CD14-positive monocyte (primary cell): ENCODE measurements around the gene RNF10. TPM values are rescaled to one million over a fixed set of nuclear protein-coding genes. Genes with fewer than 3 reads are reported as not detected.
A peak's percentile ranks its signal among the peaks of the same experiment; 100 is the strongest.

Experiments
- DNase-seq, 3 donors: peaks; one replicate each; pipeline ENCODE4 v3.0.0-alpha.2; 2011 to 2022
- H2AFZ ChIP-seq: 2 replicates; pipeline ENCODE4 v1.6.0; 2012; ENCODE audit warnings: mild to moderate bottlenecking, low read depth, low read length, inconsistent platforms; ENCODE audit not compliant: insufficient read depth, poor library complexity, severe bottlenecking
- H3K27ac ChIP-seq, 2 donors: 1 replicate in 1 of 2; 2 replicates in 1 of 2; pipeline ENCODE4 v1.5.1; 2012 to 2013; ENCODE audit warnings: low read length in 2 of 2, control low read depth in 1 of 2, inconsistent platforms in 1 of 2, low read depth in 1 of 2, mild to moderate bottlenecking in 1 of 2
- H3K27me3 ChIP-seq, 2 donors: one replicate each; pipeline versions ENCODE4 v1.6.0 to v1.6.1; 2011 to 2013; ENCODE audit warnings: low read length in 2 of 2; ENCODE audit not compliant: control insufficient read depth in 2 of 2, insufficient read depth in 2 of 2
- H3K36me3 ChIP-seq, 2 donors: replicated peaks in 1 of 2; 1 replicate in 1 of 2; 2 replicates in 1 of 2; pipeline versions ENCODE4 v1.5.1 to v1.6.1; 2012 to 2013; ENCODE audit warnings: low read length in 2 of 2, control low read depth in 1 of 2, inconsistent platforms in 1 of 2, mild to moderate bottlenecking in 1 of 2; ENCODE audit not compliant: insufficient read depth in 2 of 2, control insufficient read depth in 1 of 2
- H3K4me1 ChIP-seq, 2 donors: 1 replicate in 1 of 2; 2 replicates in 1 of 2; pipeline versions ENCODE4 v1.5.1 to v1.6.1; 2012 to 2013; ENCODE audit warnings: low read length in 2 of 2, control low read depth in 1 of 2, inconsistent platforms in 1 of 2, mild to moderate bottlenecking in 1 of 2, moderate library complexity in 1 of 2; ENCODE audit not compliant: insufficient read depth in 2 of 2, control insufficient read depth in 1 of 2
- H3K4me2 ChIP-seq: replicated peaks from 2 replicates; pipeline ENCODE3; 2012; ENCODE audit warnings: low read length, moderate library complexity, mild to moderate bottlenecking; ENCODE audit not compliant: poor library complexity, severe bottlenecking; ENCODE audit errors: extremely low read depth
- H3K4me3 ChIP-seq, 3 experiments: fragments of 200-600 bp in 1 of 3; sonication (generic) in 1 of 3; replicated peaks in 1 of 3; 1 replicate in 2 of 3; 2 replicates in 1 of 3; pipeline ENCODE4 v1.5.1; 2011 to 2013; ENCODE audit warnings: low read length in 3 of 3, mild to moderate bottlenecking in 3 of 3, control low read depth in 2 of 3, low read depth in 2 of 3, inconsistent platforms in 1 of 3, moderate library complexity in 1 of 3
- H3K79me2 ChIP-seq: 2 replicates; pipeline ENCODE4 v1.6.0; 2012; ENCODE audit warnings: mild to moderate bottlenecking, control low read depth, inconsistent platforms, low read length, moderate library complexity; ENCODE audit not compliant: insufficient read depth
- H3K9ac ChIP-seq: 2 replicates; pipeline ENCODE4 v1.6.0; 2017; ENCODE audit warnings: low read length, mild to moderate bottlenecking; ENCODE audit not compliant: insufficient read depth, poor library complexity, severe bottlenecking
- H3K9me3 ChIP-seq, 2 donors: replicated peaks in 1 of 2; 1 replicate in 1 of 2; 2 replicates in 1 of 2; pipeline versions ENCODE4 v1.5.1 to v1.6.1; 2012 to 2013; ENCODE audit warnings: low read length in 2 of 2, control low read depth in 1 of 2; ENCODE audit not compliant: control insufficient read depth in 1 of 2, insufficient read depth in 1 of 2
- H4K20me1 ChIP-seq: 2 replicates; pipeline ENCODE4 v1.6.0; 2012; ENCODE audit warnings: mild to moderate bottlenecking, low read length, control low read depth, moderate library complexity; ENCODE audit not compliant: insufficient read depth
- H3K27ac Mint-ChIP-seq, 7 donors: one replicate each; pipeline ENCODE4 v1.8.0; 2020; ENCODE audit warnings: mild to moderate bottlenecking in 7 of 7, mixed read lengths in 7 of 7, moderate library complexity in 6 of 7, inconsistent platforms in 2 of 7
- H3K27me3 Mint-ChIP-seq, 3 donors: one replicate each; pipeline ENCODE4 v1.8.0; 2021 to 2022; ENCODE audit warnings: low read depth in 3 of 3, mild to moderate bottlenecking in 3 of 3, mixed read lengths in 3 of 3, moderate library complexity in 3 of 3, inconsistent platforms in 1 of 3
- H3K36me3 Mint-ChIP-seq, 2 donors: one replicate each; pipeline ENCODE4 v1.8.0; 2020; ENCODE audit warnings: mixed read lengths in 2 of 2, inconsistent platforms in 1 of 2, mild to moderate bottlenecking in 1 of 2
- H3K4me1 Mint-ChIP-seq: one replicate; pipeline ENCODE4 v1.8.0; 2020; ENCODE audit warnings: mild to moderate bottlenecking, mixed read lengths
- H3K4me3 Mint-ChIP-seq, 2 donors: one replicate each; pipeline ENCODE4 v1.8.0; 2020; ENCODE audit warnings: mild to moderate bottlenecking in 2 of 2, mixed read lengths in 2 of 2, moderate library complexity in 1 of 2
- H3K9me3 Mint-ChIP-seq, 7 donors: one replicate each; pipeline ENCODE4 v1.8.0; 2020 to 2022; ENCODE audit warnings: mixed read lengths in 7 of 7, mild to moderate bottlenecking in 6 of 7, moderate library complexity in 6 of 7, inconsistent platforms in 2 of 7
- WGBS: methylation state at CpG from one replicate; pipeline ENCODE4 v1.1.5; 2013; ENCODE audit warnings: missing lambda C conversion rate; ENCODE audit not compliant: insufficient coverage; 5-methylcytosine and 5-hydroxymethylcytosine counted together
- intact Hi-C, 2 donors: fragments of 100-400 bp; cut with micrococcal nuclease; formaldehyde crosslinking; loops; one replicate each; pipeline versions ENCODE4 v1.15.0 to v1.15.1; 2023
- polyA plus RNA-seq, 3 donors: library from polyadenylated mRNA; depleted of rRNA in 1 of 3; unstranded in 2 of 3; stranded (reverse) in 1 of 3; fragments of 300-500 nt in 2 of 3; fragments of >200 nt in 1 of 3; fragmentation: Illumina TruSeq in 2 of 3; gene quantifications; 1 replicate in 2 of 3; 2 replicates in 1 of 3; pipeline ENCODE4 v1.2.3, GENCODE V29; 2012 to 2021
- TF ChIP-seq, protein P1 (sequence below): fragments of 200-600 bp; IDR thresholded peaks from one replicate; pipeline ENCODE4 v1.8.0; 2022; ENCODE audit warnings: antibody characterized with exemption, mild to moderate bottlenecking

The RNF10 gene
- polyA plus RNA-seq, 3 donors = 62.4 to 178 (median 106) TPM

DNA sequence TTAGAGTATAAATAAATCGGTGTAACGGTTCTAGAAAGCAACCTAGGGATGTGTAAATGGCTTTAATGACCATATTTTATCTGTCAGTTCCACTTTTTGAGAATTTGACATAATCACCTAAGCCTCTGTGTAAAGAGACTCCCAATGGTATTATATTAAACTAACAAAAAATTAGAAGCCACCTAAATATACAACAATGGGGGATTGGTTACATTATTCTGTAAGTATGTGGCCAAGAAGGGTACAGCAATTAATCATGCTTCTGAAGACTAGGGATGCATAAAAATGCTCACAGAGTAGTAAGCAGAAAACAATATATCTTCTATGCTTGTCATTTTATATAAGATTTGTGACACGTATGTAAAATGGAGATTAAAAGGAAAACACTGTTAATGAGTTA is 10.5 kb downstream of the RNF10 start:
- Histone ChIP-seq H3K4me1 (peaks cover 21 to 22% of the 10 kb centered on the region in 2 donors), H2AFZ (no peak overlapping the region), H4K20me1 (peaks cover 100% of the 10 kb centered on the region), H3K27ac (no peak overlapping the region), H3K9ac (no peak overlapping the region), H3K9me3 (no peaks in the 10 kb centered on the region), H3K4me3 (no peak overlapping the region), H3K79me2 (peaks cover 98% of the 10 kb centered on the region), H3K27me3 (no peaks in the 10 kb centered on the region), H3K4me2 (no peak overlapping the region), H3K36me3 (peaks cover 37 to 72% of the 10 kb centered on the region in 2 donors)
- DNase-seq = no peak
- no peaks in the 10 kb centered on the region for H3K27me3 Mint-ChIP-seq
- WGBS = no CpG with 5 or more reads among the region's 3 CpGs
- H3K4me3 Mint-ChIP-seq = no peak overlapping the region
- TF ChIP-seq, protein P1, sequence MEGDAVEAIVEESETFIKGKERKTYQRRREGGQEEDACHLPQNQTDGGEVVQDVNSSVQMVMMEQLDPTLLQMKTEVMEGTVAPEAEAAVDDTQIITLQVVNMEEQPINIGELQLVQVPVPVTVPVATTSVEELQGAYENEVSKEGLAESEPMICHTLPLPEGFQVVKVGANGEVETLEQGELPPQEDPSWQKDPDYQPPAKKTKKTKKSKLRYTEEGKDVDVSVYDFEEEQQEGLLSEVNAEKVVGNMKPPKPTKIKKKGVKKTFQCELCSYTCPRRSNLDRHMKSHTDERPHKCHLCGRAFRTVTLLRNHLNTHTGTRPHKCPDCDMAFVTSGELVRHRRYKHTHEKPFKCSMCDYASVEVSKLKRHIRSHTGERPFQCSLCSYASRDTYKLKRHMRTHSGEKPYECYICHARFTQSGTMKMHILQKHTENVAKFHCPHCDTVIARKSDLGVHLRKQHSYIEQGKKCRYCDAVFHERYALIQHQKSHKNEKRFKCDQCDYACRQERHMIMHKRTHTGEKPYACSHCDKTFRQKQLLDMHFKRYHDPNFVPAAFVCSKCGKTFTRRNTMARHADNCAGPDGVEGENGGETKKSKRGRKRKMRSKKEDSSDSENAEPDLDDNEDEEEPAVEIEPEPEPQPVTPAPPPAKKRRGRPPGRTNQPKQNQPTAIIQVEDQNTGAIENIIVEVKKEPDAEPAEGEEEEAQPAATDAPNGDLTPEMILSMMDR = no peak
- H3K27ac Mint-ChIP-seq = no peak overlapping the region
- H3K4me1 Mint-ChIP-seq = peaks cover 18% of the 10 kb centered on the region
- H3K36me3 Mint-ChIP-seq = peaks cover 4 to 28% of the 10 kb centered on the region in 2 donors
- H3K9me3 Mint-ChIP-seq = no peaks in the 10 kb centered on the region
- intact Hi-C loops = no loop called here

DNA sequence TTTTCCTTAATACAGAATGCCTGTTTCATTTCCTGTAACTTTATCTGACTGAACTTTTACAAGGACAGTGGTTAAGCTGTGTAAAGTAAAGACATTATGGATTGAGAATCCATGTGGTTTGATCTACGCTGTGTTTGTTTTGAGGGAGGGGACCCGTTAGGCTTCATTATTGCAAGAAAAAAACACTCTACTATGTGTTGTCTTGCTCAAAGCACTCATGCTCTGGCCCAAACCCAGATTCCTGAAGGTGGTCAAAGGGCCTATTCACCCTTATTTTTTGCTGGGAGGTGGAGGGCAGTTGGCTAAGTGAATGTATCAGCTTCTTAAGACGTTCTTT is 11.9 kb downstream of the RNF10 start:
- Histone ChIP-seq H3K79me2 (peaks cover 98% of the 10 kb centered on the region), H3K9ac (no peak overlapping the region), H2AFZ (no peak overlapping the region), H3K27me3 (no peaks in the 10 kb centered on the region), H3K4me2 (no peak overlapping the region), H4K20me1 (peaks cover 100% of the 10 kb centered on the region), H3K4me1 (peaks cover 22% of the 10 kb centered on the region in 2 donors), H3K36me3 (peaks cover 37 to 72% of the 10 kb centered on the region in 2 donors), H3K9me3 (no peaks in the 10 kb centered on the region), H3K27ac (no peak overlapping the region), H3K4me3 (no peak overlapping the region)
- TF ChIP-seq, protein P1 = no peak
- Mint-ChIP-seq H3K4me1 (peaks cover 7% of the 10 kb centered on the region), H3K36me3 (peaks cover 4 to 28% of the 10 kb centered on the region in 2 donors), H3K9me3 (no peaks in the 10 kb centered on the region), H3K27me3 (no peaks in the 10 kb centered on the region), H3K27ac (peak overlapping the region in 1 of 7 donors; percentile 37), H3K4me3 (no peak overlapping the region)
- intact Hi-C loops = no loop called here
- no peak for DNase-seq
- 100% methylated on average over 1 of the region's 3 CpGs for WGBS
